ENCODE results near the gene GLYR1.

GRCh38 chr16:4859190-4859899, 12.3 kb upstream of the GLYR1 start:
- no peak for TF ChIP-seq CTCF (IDR thresholded peaks at IDR 0.05)
- TF ChIP-seq POLR2AphosphoS5 (IDR thresholded peaks at IDR 0.05) = no peak
